SK-N-SH treated with all-trans-retinoic acid at 6 μM for 48 hours (cell line): ENCODE measurements around the gene BCAM.

ENCODE experiments used
- ATAC-seq: fragments of 200-7000 bp; cut with Tn5 transposase; 3 replicates; pipeline ENCODE4 v1.9.1; 2020; ENCODE audit warnings: mild to moderate bottlenecking, moderate library complexity
- ARNTL ChIP-seq: fragments of 450-650 bp; formaldehyde crosslinking; IDR thresholded peaks from 2 replicates; pipeline ENCODE4 v1.5.0; 2020; ENCODE audit warnings: low read depth, mild to moderate bottlenecking, moderate library complexity, borderline replicate concordance
- BACH2 ChIP-seq: fragments of 250-450 bp; sonication (Bioruptor Pico); IDR thresholded peaks from 2 replicates; pipeline ENCODE4 v1.9.0; 2021; ENCODE audit warnings: mild to moderate bottlenecking, borderline replicate concordance
- CREB5 ChIP-seq: fragments of 250-450 bp; sonication (Bioruptor Pico); IDR thresholded peaks from 2 replicates; pipeline ENCODE4 v1.5.1; 2020; ENCODE audit warnings: low read depth, mild to moderate bottlenecking, moderate library complexity
- CSDC2 ChIP-seq: fragments of 250-450 bp; sonication (Bioruptor Pico); IDR thresholded peaks from 2 replicates; pipeline ENCODE4 v1.5.0; 2020; ENCODE audit warnings: mild to moderate bottlenecking, moderate library complexity
- ESRRG ChIP-seq: fragments of 250-450 bp; sonication (Bioruptor Pico); IDR thresholded peaks from 2 replicates; pipeline ENCODE4 v1.6.1; 2021; ENCODE audit warnings: mild to moderate bottlenecking
- OSR1 ChIP-seq: fragments of 250-450 bp; sonication (Bioruptor Pico); IDR thresholded peaks from 2 replicates; pipeline ENCODE4 v1.8.0; 2022; ENCODE audit warnings: moderate library complexity, mild to moderate bottlenecking, inconsistent platforms
- POU6F1 ChIP-seq: fragments of 250-450 bp; sonication (Bioruptor Pico); IDR thresholded peaks from 2 replicates; pipeline ENCODE4 v1.8.0; 2021; ENCODE audit warnings: low read depth, mild to moderate bottlenecking, moderate library complexity, borderline replicate concordance
- PPARA ChIP-seq: fragments of 250-450 bp; sonication (Bioruptor Pico); IDR thresholded peaks from 2 replicates; pipeline ENCODE4 v1.5.0; 2020; ENCODE audit warnings: mild to moderate bottlenecking, borderline replicate concordance
- RARB ChIP-seq: fragments of 250-450 bp; sonication (Bioruptor Pico); IDR thresholded peaks from 2 replicates; pipeline ENCODE4 v1.8.0; 2021; ENCODE audit warnings: mild to moderate bottlenecking, moderate library complexity
- SNAI2 ChIP-seq: fragments of 250-450 bp; sonication (Bioruptor Pico); IDR thresholded peaks from 2 replicates; pipeline ENCODE4 v1.5.0; 2020; ENCODE audit warnings: mild to moderate bottlenecking, moderate library complexity
- TCF4 ChIP-seq: fragments of 250-450 bp; sonication (Bioruptor Pico); IDR thresholded peaks from 2 replicates; pipeline ENCODE4 v1.8.0; 2021; ENCODE audit warnings: mild to moderate bottlenecking, moderate library complexity, borderline replicate concordance
- TOX ChIP-seq: fragments of 250-450 bp; sonication (Bioruptor Pico); IDR thresholded peaks from 2 replicates; pipeline ENCODE4 v1.8.0; 2021; ENCODE audit warnings: mild to moderate bottlenecking, moderate library complexity, borderline replicate concordance
- ZC3H10 ChIP-seq: fragments of 250-450 bp; sonication (Bioruptor Pico); IDR thresholded peaks from 2 replicates; pipeline ENCODE4 v1.5.1; 2021; ENCODE audit warnings: mild to moderate bottlenecking, moderate library complexity
- ZFP3 ChIP-seq: fragments of 250-450 bp; sonication (Bioruptor Pico); IDR thresholded peaks from 2 replicates; pipeline ENCODE4 v1.5.0; 2020; ENCODE audit warnings: mild to moderate bottlenecking, moderate library complexity
- ZFP30 ChIP-seq: fragments of 450-650 bp; formaldehyde crosslinking; IDR thresholded peaks from 2 replicates; pipeline ENCODE4 v1.5.0; 2022; ENCODE audit warnings: mild to moderate bottlenecking, moderate library complexity
- ZNF565 ChIP-seq: fragments of 450-650 bp; formaldehyde crosslinking; conservative IDR thresholded peaks from 2 replicates; pipeline ENCODE4 v1.5.0; 2020; ENCODE audit warnings: low read depth, mild to moderate bottlenecking, moderate library complexity
- ZNF70 ChIP-seq: fragments of 450-650 bp; formaldehyde crosslinking; IDR thresholded peaks from 2 replicates; pipeline ENCODE4 v1.5.0; 2020; ENCODE audit warnings: mild to moderate bottlenecking, moderate library complexity
- ZNF8 ChIP-seq: fragments of 450-650 bp; formaldehyde crosslinking; IDR thresholded peaks from 2 replicates; pipeline ENCODE4 v1.5.0; 2020; ENCODE audit warnings: mild to moderate bottlenecking, moderate library complexity
- TF ChIP-seq, protein P1 (sequence below): fragments of 250-450 bp; sonication (Bioruptor Pico); IDR thresholded peaks from 2 replicates; pipeline ENCODE4 v1.5.1; 2021; ENCODE audit warnings: mild to moderate bottlenecking, moderate library complexity
- TF ChIP-seq, protein P2 (sequence below): fragments of 250-450 bp; sonication (Bioruptor Pico); IDR thresholded peaks from 2 replicates; pipeline ENCODE4 v1.8.0; 2020; ENCODE audit warnings: mild to moderate bottlenecking, moderate library complexity, borderline replicate concordance
- TF ChIP-seq, protein P3 (sequence below): fragments of 250-450 bp; sonication (Bioruptor Pico); IDR thresholded peaks from 2 replicates; pipeline ENCODE4 v1.5.0; 2020; ENCODE audit warnings: mild to moderate bottlenecking, moderate library complexity

The BCAM gene

DNA sequence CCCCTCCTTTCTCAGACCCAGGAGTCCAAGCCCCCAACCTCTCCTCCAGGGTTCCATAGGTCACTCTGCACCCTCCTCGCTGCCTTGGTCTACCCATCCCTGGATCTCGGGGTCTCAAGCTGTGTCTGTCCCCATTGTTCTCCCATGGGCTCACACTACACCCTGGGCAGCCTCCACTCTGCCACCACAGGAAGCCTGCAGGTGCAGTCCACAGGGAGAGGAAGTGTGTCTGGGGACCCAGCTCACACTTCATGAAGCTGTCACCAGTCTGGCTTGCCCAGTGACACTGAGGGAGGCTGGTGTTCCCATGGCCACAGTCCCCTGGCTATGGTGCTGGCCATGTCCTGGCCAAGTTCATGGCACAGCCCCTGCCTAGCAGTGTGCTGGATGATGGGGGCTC, 42.5 kb downstream of the BCAM start:
- ATAC-seq, result no peak
- TF ChIP-seq ZNF565 (CRISPR knock-in tag) (no peak), CREB5 (CRISPR knock-in tag) (no peak), BACH2 (no peak), ESRRG (CRISPR knock-in tag) (no peak), RARB (CRISPR knock-in tag) (no peak), ZNF8 (CRISPR knock-in tag) (no peak), TOX (CRISPR knock-in tag) (no peak), PPARA (CRISPR knock-in tag) (no peak), ARNTL (CRISPR knock-in tag) (no peak), OSR1 (CRISPR knock-in tag) (no peak), ZC3H10 (no peak), ZFP30 (CRISPR knock-in tag) (no peak), ZNF70 (no peak), ZFP3 (no peak), CSDC2 (CRISPR knock-in tag) (no peak)
- TF ChIP-seq, protein P1, sequence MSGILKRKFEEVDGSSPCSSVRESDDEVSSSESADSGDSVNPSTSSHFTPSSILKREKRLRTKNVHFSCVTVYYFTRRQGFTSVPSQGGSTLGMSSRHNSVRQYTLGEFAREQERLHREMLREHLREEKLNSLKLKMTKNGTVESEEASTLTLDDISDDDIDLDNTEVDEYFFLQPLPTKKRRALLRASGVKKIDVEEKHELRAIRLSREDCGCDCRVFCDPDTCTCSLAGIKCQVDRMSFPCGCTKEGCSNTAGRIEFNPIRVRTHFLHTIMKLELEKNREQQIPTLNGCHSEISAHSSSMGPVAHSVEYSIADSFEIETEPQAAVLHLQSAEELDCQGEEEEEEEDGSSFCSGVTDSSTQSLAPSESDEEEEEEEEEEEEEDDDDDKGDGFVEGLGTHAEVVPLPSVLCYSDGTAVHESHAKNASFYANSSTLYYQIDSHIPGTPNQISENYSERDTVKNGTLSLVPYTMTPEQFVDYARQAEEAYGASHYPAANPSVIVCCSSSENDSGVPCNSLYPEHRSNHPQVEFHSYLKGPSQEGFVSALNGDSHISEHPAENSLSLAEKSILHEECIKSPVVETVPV, result no peak
- TF ChIP-seq, protein P2, sequence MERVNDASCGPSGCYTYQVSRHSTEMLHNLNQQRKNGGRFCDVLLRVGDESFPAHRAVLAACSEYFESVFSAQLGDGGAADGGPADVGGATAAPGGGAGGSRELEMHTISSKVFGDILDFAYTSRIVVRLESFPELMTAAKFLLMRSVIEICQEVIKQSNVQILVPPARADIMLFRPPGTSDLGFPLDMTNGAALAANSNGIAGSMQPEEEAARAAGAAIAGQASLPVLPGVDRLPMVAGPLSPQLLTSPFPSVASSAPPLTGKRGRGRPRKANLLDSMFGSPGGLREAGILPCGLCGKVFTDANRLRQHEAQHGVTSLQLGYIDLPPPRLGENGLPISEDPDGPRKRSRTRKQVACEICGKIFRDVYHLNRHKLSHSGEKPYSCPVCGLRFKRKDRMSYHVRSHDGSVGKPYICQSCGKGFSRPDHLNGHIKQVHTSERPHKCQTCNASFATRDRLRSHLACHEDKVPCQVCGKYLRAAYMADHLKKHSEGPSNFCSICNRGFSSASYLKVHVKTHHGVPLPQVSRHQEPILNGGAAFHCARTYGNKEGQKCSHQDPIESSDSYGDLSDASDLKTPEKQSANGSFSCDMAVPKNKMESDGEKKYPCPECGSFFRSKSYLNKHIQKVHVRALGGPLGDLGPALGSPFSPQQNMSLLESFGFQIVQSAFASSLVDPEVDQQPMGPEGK (CRISPR knock-in tag), result no peak

- ATAC-seq, result no peak
- TF ChIP-seq ESRRG (CRISPR knock-in tag) (no peak), SNAI2 (CRISPR knock-in tag) (no peak), ZNF8 (CRISPR knock-in tag) (no peak), ZFP30 (CRISPR knock-in tag) (no peak), ZNF565 (CRISPR knock-in tag) (no peak), POU6F1 (CRISPR knock-in tag) (no peak), CSDC2 (CRISPR knock-in tag) (no peak)
- TF ChIP-seq, protein P2 (CRISPR knock-in tag), result no peak
These were observed 46.7 kb downstream of the BCAM start for GRCh38 chr19:44855606-44856005.

GRCh38 chr19:44856421-44857083, 47.6 kb downstream of the BCAM start:
- no peak for TF ChIP-seq RARB (CRISPR knock-in tag)
- TF ChIP-seq TCF4 (CRISPR knock-in tag), result peak; percentile 92
- TF ChIP-seq, protein P3, sequence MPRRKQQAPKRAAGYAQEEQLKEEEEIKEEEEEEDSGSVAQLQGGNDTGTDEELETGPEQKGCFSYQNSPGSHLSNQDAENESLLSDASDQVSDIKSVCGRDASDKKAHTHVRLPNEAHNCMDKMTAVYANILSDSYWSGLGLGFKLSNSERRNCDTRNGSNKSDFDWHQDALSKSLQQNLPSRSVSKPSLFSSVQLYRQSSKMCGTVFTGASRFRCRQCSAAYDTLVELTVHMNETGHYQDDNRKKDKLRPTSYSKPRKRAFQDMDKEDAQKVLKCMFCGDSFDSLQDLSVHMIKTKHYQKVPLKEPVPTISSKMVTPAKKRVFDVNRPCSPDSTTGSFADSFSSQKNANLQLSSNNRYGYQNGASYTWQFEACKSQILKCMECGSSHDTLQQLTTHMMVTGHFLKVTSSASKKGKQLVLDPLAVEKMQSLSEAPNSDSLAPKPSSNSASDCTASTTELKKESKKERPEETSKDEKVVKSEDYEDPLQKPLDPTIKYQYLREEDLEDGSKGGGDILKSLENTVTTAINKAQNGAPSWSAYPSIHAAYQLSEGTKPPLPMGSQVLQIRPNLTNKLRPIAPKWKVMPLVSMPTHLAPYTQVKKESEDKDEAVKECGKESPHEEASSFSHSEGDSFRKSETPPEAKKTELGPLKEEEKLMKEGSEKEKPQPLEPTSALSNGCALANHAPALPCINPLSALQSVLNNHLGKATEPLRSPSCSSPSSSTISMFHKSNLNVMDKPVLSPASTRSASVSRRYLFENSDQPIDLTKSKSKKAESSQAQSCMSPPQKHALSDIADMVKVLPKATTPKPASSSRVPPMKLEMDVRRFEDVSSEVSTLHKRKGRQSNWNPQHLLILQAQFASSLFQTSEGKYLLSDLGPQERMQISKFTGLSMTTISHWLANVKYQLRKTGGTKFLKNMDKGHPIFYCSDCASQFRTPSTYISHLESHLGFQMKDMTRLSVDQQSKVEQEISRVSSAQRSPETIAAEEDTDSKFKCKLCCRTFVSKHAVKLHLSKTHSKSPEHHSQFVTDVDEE (CRISPR knock-in tag), result 0 out of 2 replicates have a peak, but pooled peaks have one; percentile 27
- no peak for TF ChIP-seq ZC3H10
- TF ChIP-seq, all 23 proteins: peak for 2
- ATAC-seq, result no peak
